IMR-90 (cell line): Measurements from ENCODE around the gene CD164L2. TPM values are rescaled to one million over a fixed set of nuclear protein-coding genes. Genes with fewer than 3 reads are reported as not detected.

Source experiments
- ATAC-seq: fragments of 200-7000 bp; cut with Tn5 transposase; 2 replicates; pipeline ENCODE4 v1.9.1; 2020; ENCODE audit warnings: low read depth, mild to moderate bottlenecking, moderate library complexity
- BruUV-seq: library from RNA; stranded (reverse); fragments of 400-500 nt; replicated peaks from 2 replicates; lab custom pipeline; 2021; lab: Mats Ljungman, UMichigan
- CTCF ChIA-PET: fragments of 300-600 bp; formaldehyde crosslinking; extraction: SDS; loops from one replicate; lab custom pipeline; 2021; ENCODE audit warnings: antibody characterized with exemption; lab: Yijun Ruan, JAX
- POLR2A ChIA-PET: fragments of 300-600 bp; sonication (Branson Sonifier 250); formaldehyde crosslinking; loops from one replicate; lab custom pipeline; 2022; ENCODE audit warnings: antibody characterized with exemption; ENCODE audit not compliant: unreplicated experiment; lab: Charles Lee
- DNase-seq: peaks from one replicate; pipeline ENCODE4 v3.0.0; 2013
- H2AFZ ChIP-seq: replicated peaks from 2 replicates; pipeline ENCODE3; 2013; ENCODE audit warnings: low read length, mild to moderate bottlenecking; ENCODE audit not compliant: poor library complexity
- H2AK5ac ChIP-seq: 2 replicates; pipeline ENCODE4 v1.6.1; 2013; ENCODE audit warnings: low read depth, low read length, inconsistent platforms
- H2AK9ac ChIP-seq: replicated peaks from 2 replicates; pipeline ENCODE3; 2013; ENCODE audit warnings: mild to moderate bottlenecking, low read depth, low read length, moderate library complexity; ENCODE audit not compliant: poor library complexity
- H2BK120ac ChIP-seq: 2 replicates; pipeline ENCODE4 v1.6.1; 2013; ENCODE audit warnings: low read depth, low read length, inconsistent platforms
- H2BK15ac ChIP-seq: 3 replicates; pipeline ENCODE4 v1.6.1; 2013; ENCODE audit warnings: low read depth, low read length, inconsistent platforms
- H2BK20ac ChIP-seq: 2 replicates; pipeline ENCODE4 v1.6.1; 2013; ENCODE audit warnings: low read depth, mild to moderate bottlenecking, inconsistent platforms, low read length, moderate library complexity
- H2BK5ac ChIP-seq: 2 replicates; pipeline ENCODE4 v1.6.1; 2013; ENCODE audit warnings: mild to moderate bottlenecking, low read depth, low read length, inconsistent platforms; ENCODE audit not compliant: poor library complexity, severe bottlenecking
- H3K14ac ChIP-seq: replicated peaks from 2 replicates; pipeline ENCODE4 v1.6.1; 2013; ENCODE audit warnings: low read depth, low read length, inconsistent platforms
- H3K18ac ChIP-seq: 2 replicates; pipeline ENCODE4 v1.6.1; 2013; ENCODE audit warnings: low read depth, low read length, control low read depth
- H3K23ac ChIP-seq: 2 replicates; pipeline ENCODE4 v1.6.1; 2013; ENCODE audit warnings: low read depth, low read length, inconsistent platforms
- H3K27ac ChIP-seq: 2 replicates; pipeline ENCODE4 v1.5.1; 2013; ENCODE audit warnings: mild to moderate bottlenecking, control low read depth, low read length; ENCODE audit not compliant: insufficient read depth
- H3K27me3 ChIP-seq: 2 replicates; pipeline ENCODE4 v1.6.1; 2013; ENCODE audit warnings: low read length; ENCODE audit not compliant: control insufficient read depth, insufficient read depth
- H3K36me3 ChIP-seq: 2 replicates; pipeline ENCODE4 v1.6.1; 2013; ENCODE audit warnings: low read length, mixed read lengths; ENCODE audit not compliant: control insufficient read depth, insufficient read depth
- H3K4ac ChIP-seq: 2 replicates; pipeline ENCODE4 v1.6.1; 2013; ENCODE audit warnings: low read depth, low read length, inconsistent platforms
- H3K4me1 ChIP-seq: 2 replicates; pipeline ENCODE4 v1.6.1; 2013; ENCODE audit warnings: low read length, mixed read lengths; ENCODE audit not compliant: control insufficient read depth, insufficient read depth
- H3K4me2 ChIP-seq: 2 replicates; pipeline ENCODE4 v1.6.1; 2013; ENCODE audit warnings: low read depth, mild to moderate bottlenecking, control low read depth, low read length, moderate library complexity
- H3K4me3 ChIP-seq: 2 replicates; pipeline ENCODE4 v1.5.1; 2013; ENCODE audit warnings: low read depth, mild to moderate bottlenecking, control low read depth, low read length, moderate library complexity; ENCODE audit not compliant: insufficient read depth
- H3K56ac ChIP-seq: 2 replicates; pipeline ENCODE4 v1.6.1; 2013; ENCODE audit warnings: low read length, inconsistent platforms; ENCODE audit not compliant: insufficient read depth; ENCODE audit errors: extremely low read depth
- H3K79me1 ChIP-seq, 2 experiments: 2 replicates each; pipeline ENCODE4 v1.6.1; 2013; ENCODE audit warnings: low read length in 2 of 2, inconsistent platforms in 1 of 2, low read depth in 1 of 2
- H3K9ac ChIP-seq: 2 replicates; pipeline ENCODE4 v1.6.1; 2013; ENCODE audit warnings: low read depth, low read length, control low read depth
- H3K9me1 ChIP-seq: 2 replicates; pipeline ENCODE4 v1.6.1; 2013; ENCODE audit warnings: low read length, inconsistent platforms; ENCODE audit not compliant: insufficient read depth
- H3K9me3 ChIP-seq: 2 replicates; pipeline ENCODE4 v1.6.1; 2013; ENCODE audit warnings: low read length; ENCODE audit not compliant: control insufficient read depth, insufficient read depth
- H4K20me1 ChIP-seq: 2 replicates; pipeline ENCODE4 v1.6.1; 2013; ENCODE audit warnings: low read length, inconsistent platforms; ENCODE audit not compliant: insufficient read depth
- H4K5ac ChIP-seq: 2 replicates; pipeline ENCODE4 v1.6.1; 2013; ENCODE audit warnings: mild to moderate bottlenecking, low read depth, low read length, control low read depth
- H4K8ac ChIP-seq, 2 experiments: 2 replicates each; pipeline ENCODE4 v1.6.1; 2013; ENCODE audit warnings: low read depth in 2 of 2, low read length in 2 of 2, control low read depth in 1 of 2, inconsistent platforms in 1 of 2
- H4K91ac ChIP-seq: 2 replicates; pipeline ENCODE4 v1.6.1; 2013; ENCODE audit warnings: low read depth, low read length, inconsistent platforms; ENCODE audit not compliant: insufficient read depth
- CTCF ChIP-seq: conservative IDR thresholded peaks from 2 replicates; pipeline ENCODE4 v1.5.1; 2012; ENCODE audit warnings: mild to moderate bottlenecking, low read depth, low read length, improper control_type of control experiment
- MAZ ChIP-seq: IDR thresholded peaks from 2 replicates; pipeline ENCODE4 v1.6.1; 2012; ENCODE audit warnings: low read depth, mild to moderate bottlenecking, low read length, improper control_type of control experiment, moderate library complexity, borderline replicate concordance
- MXI1 ChIP-seq: IDR thresholded peaks from 2 replicates; pipeline ENCODE4 v1.6.1; 2012; ENCODE audit warnings: low read depth, mild to moderate bottlenecking, low read length, moderate library complexity, borderline replicate concordance
- RAD21 ChIP-seq: IDR thresholded peaks from 2 replicates; pipeline ENCODE4 v1.6.1; 2012; ENCODE audit warnings: low read length, improper control_type of control experiment
- RFX5 ChIP-seq: IDR thresholded peaks from 2 replicates; pipeline ENCODE4 v1.8.0; 2012; ENCODE audit warnings: low read depth, mild to moderate bottlenecking, low read length, moderate library complexity
- SMC3 ChIP-seq: fragments of 150-350 bp; IDR thresholded peaks from 2 replicates; pipeline ENCODE4 v1.6.1; 2016; ENCODE audit warnings: low read depth, mild to moderate bottlenecking, antibody characterized with exemption, low read length, moderate library complexity
- USF2 ChIP-seq: fragments of 150-350 bp; IDR thresholded peaks from 2 replicates; pipeline ENCODE4 v1.6.1; 2017; ENCODE audit warnings: mild to moderate bottlenecking, antibody characterized with exemption, low read length, low read depth
- WGBS, 2 experiments: methylation state at CpG; one replicate each; pipeline versions ENCODE4 v1.1.5 to v1.1.7; 2013; ENCODE audit warnings: missing lambda C conversion rate in 2 of 2; ENCODE audit not compliant: insufficient read length in 1 of 2; ENCODE audit errors: extremely low coverage in 2 of 2; 5-methylcytosine and 5-hydroxymethylcytosine counted together
- dilution Hi-C: fragments of 300-500 bp; cut with HindIII; formaldehyde crosslinking; loops from one replicate; pipeline ENCODE4 v1.14.3; 2018; ENCODE audit warnings: low sequenced_read_pairs; ENCODE audit not compliant: unreplicated experiment
- in situ Hi-C: fragments of 300-500 bp; cut with MboI; formaldehyde crosslinking; loops from 3 replicates; pipeline ENCODE4 v1.14.3; 2019; ENCODE audit warnings: low sequenced_read_pairs, inconsistent platforms, mixed read lengths
- intact Hi-C: fragments of 100-400 bp; cut with micrococcal nuclease; formaldehyde crosslinking; loops from 2 replicates; pipeline ENCODE4 v1.10.0; 2022
- polyA plus RNA-seq, 3 experiments: library from polyadenylated mRNA; depleted of rRNA; stranded (reverse); fragments of >200 nt; gene quantifications; 2 replicates each; pipeline ENCODE4 v1.2.3, GENCODE V29; 2012; ENCODE audit warnings: low replicate concordance in 1 of 3
- total RNA-seq: library from RNA; depleted of rRNA; stranded (reverse); fragments of >200 nt; gene quantifications from 2 replicates; pipeline ENCODE4 v1.2.3, GENCODE V29; 2012

CD164L2 gene
- total and polyA plus RNA-seq, 2 of the 4 experiments (the other 2 are of a cell fraction): not detected

- H4K20me1 ChIP-seq: no peaks in the 10 kb centered on the region
- 0% methylated on average over 3 of the region's 10 CpGs; no CpG with 5 or more reads in 1 of the 2 experiments for WGBS, 2 experiments
These were observed 12.5 kb upstream of the CD164L2 start for GRCh38 chr1:27395441-27396195.

More at GRCh38 chr1:27395441-27396195, 12.5 kb upstream of the CD164L2 start:
- H3K4ac ChIP-seq: peak overlapping the region; percentile 51; the same call in 1 of the 2 replicates
- H3K4me3 ChIP-seq: no peak overlapping the region
- H3K36me3 ChIP-seq: no peaks in the 10 kb centered on the region; the same call in 1 of the 2 replicates
- no peak overlapping the region; the same call in 1 of the 2 replicates for H2AK5ac ChIP-seq
- no peak overlapping the region for H3K14ac ChIP-seq
- peak overlapping the region; percentile 21 for H2AK9ac ChIP-seq
- no peak overlapping the region for H3K27ac ChIP-seq
- H2BK15ac ChIP-seq: no peak overlapping the region
- H2BK5ac ChIP-seq: peak overlapping the region; percentile 54
- no peak overlapping the region for H2BK120ac ChIP-seq
- POLR2A ChIA-PET: interaction anchor here (0.5 kb wide), 1 partner anchor 109 kb away, joined by 3 read pairs; no protein-coding TSS in a partner anchor
- H4K5ac ChIP-seq: no peak overlapping the region
- no TSS peak for BruUV-seq
- no peak overlapping the region for H3K9ac ChIP-seq
- dilution Hi-C loops: no loop called here
- H2AFZ ChIP-seq: peak overlapping the region; percentile 61
- H3K18ac ChIP-seq: no peak overlapping the region
- DNase-seq (peak; percentile 57), ATAC-seq (peak; percentile 31)
- H3K4me2 ChIP-seq: 0 out of 2 replicates have a peak overlapping the region, but pooled peaks have one; percentile 7
- H3K56ac ChIP-seq: no peak overlapping the region
- CTCF ChIA-PET: interaction anchor here (0.6 to 4.7 kb wide), 10 partner anchors 29 to 351 kb away, joined by 3 to 79 read pairs (median 4); partner anchors contain the start of gene MAP3K6
- H3K27me3 ChIP-seq: no peaks in the 10 kb centered on the region
- peaks cover 17% of the 10 kb centered on the region for H3K4me1 ChIP-seq
- no peaks in the 10 kb centered on the region for H3K9me3 ChIP-seq
- in situ Hi-C loops: loop anchor here (5.0 to 10.0 kb wide), 2 partner anchors 212 to 291 kb away; no protein-coding TSS in a partner anchor
- H4K91ac ChIP-seq: no peak overlapping the region
- no peak for TF ChIP-seq USF2
- TF ChIP-seq MAZ: no peak
- no peak for TF ChIP-seq MXI1
- peak; percentile 80 for TF ChIP-seq SMC3
- peak; percentile 80 for TF ChIP-seq RAD21
- peak; percentile 91 for TF ChIP-seq CTCF
- no peak for TF ChIP-seq RFX5
- H3K9me1 ChIP-seq: peaks cover 26% of the 10 kb centered on the region
- peaks cover 0 to 28% of the 10 kb centered on the region in 2 experiments; a peak in 3 of 4 replicates for H3K79me1 ChIP-seq
- intact Hi-C loops: loop anchor here (1.0 to 10.0 kb wide), 3 partner anchors 38 to 201 kb away; no protein-coding TSS in a partner anchor
- peak overlapping the region in 1 of 2 experiments; percentile 69; a peak in 1 of 4 replicates for H4K8ac ChIP-seq
- H3K23ac ChIP-seq: no peak overlapping the region
- 0 out of 2 replicates have a peak overlapping the region, but pooled peaks have one; percentile 8 for H2BK20ac ChIP-seq
